Activated T-cell treated with anti-CD3 and anti-CD28 coated beads for 4 hours (primary cell): Measurements from ENCODE around the gene CEL.
"Not testable (repeated sequence)": the region's sequence is repeated elsewhere in the genome, so short reads cannot be mapped to it uniquely, and the experiment has no call there.

Source experiments
- DNase-seq: peaks from one replicate; pipeline ENCODE4 v3.0.0-alpha.2; 2020

The CEL gene

GRCh38 chr9:133066181-133066983 is 4.6 kb downstream of the CEL start:
- no peak for DNase-seq

- DNase-seq = no peak
These were observed 5.2 kb downstream of the CEL start for GRCh38 chr9:133067006-133067405.

- DNase-seq = no peak
These were observed 6.0 kb downstream of the CEL start for GRCh38 chr9:133067813-133068212.

GRCh38 chr9:133068431-133068830 is 6.7 kb downstream of the CEL start:
- not testable (repeated sequence) for DNase-seq

- not testable (repeated sequence) for DNase-seq
These were observed 8.8 kb downstream of the CEL start for GRCh38 chr9:133070500-133070961.

GRCh38 chr9:133070985-133071384 is 9.2 kb downstream of the CEL start:
- DNase-seq = not testable (repeated sequence)

GRCh38 chr9:133071484-133072150 is 9.8 kb downstream of the CEL start:
- no peak for DNase-seq

GRCh38 chr9:133072210-133072609 is 10.4 kb downstream of the CEL start:
- DNase-seq = not testable (repeated sequence)

- DNase-seq = no peak
These were observed 11.6 kb downstream of the CEL start for GRCh38 chr9:133073086-133074014.

GRCh38 chr9:133074111-133074651 is 12.4 kb downstream of the CEL start:
- no peak for DNase-seq

- no peak for DNase-seq
These were observed 14.3 kb downstream of the CEL start for GRCh38 chr9:133075925-133076630.

GRCh38 chr9:133076691-133077090 is 14.9 kb downstream of the CEL start:
- DNase-seq = no peak

- DNase-seq = no peak
These were observed 16.7 kb downstream of the CEL start for GRCh38 chr9:133078486-133078885.

- no peak for DNase-seq
These were observed 18.4 kb downstream of the CEL start for GRCh38 chr9:133080161-133080560.

- not testable (repeated sequence) for DNase-seq
These were observed 19.3 kb downstream of the CEL start for GRCh38 chr9:133080786-133081779.

GRCh38 chr9:133081957-133082644 is 20.3 kb downstream of the CEL start:
- DNase-seq = not testable (repeated sequence)

- not testable (repeated sequence) for DNase-seq
These were observed 21.9 kb downstream of the CEL start for GRCh38 chr9:133083688-133084087.

GRCh38 chr9:133086212-133086860 is 24.6 kb downstream of the CEL start:
- DNase-seq = not testable (repeated sequence)

- no peak for DNase-seq
These were observed 25.1 kb downstream of the CEL start for GRCh38 chr9:133086894-133087293.
